Left ventricle myocardium superior (tissue), 1 donor: ENCODE measurements around the gene UNC13C. TPM values are rescaled to one million over a fixed set of nuclear protein-coding genes. Genes with fewer than 3 reads are reported as not detected.

Experiments
- total RNA-seq: library from RNA; stranded (reverse); fragmentation: NEBNext Ultra II Directional; extraction: Animal tissue kit (Norgen Biotek cat#: 25700); gene quantifications from one replicate; pipeline ENCODE4 v1.2.1, GENCODE V29; 2021
- donor health status: DM: no; HTN: yes; CAD: no; lungs with severe emphysema.

The UNC13C gene
- total RNA-seq, 1 donor from 2014 or later = 0.07 TPM

Other genes starting within 250 kb of the UNC13C start
- 0.10 TPM for gene WDR72, start 218.8 kb upstream of the UNC13C start, total RNA-seq